Endothelial cell (in vitro differentiated cells): ENCODE measurements around the gene DHX35. TPM values are rescaled to one million over a fixed set of nuclear protein-coding genes. Genes with fewer than 3 reads are reported as not detected.

Source experiments
- DNase-seq: peaks from one replicate; pipeline ENCODE4 v3.0.0; 2021; ENCODE audit warnings: low spot score
- H3K27ac Mint-ChIP-seq: one replicate; pipeline ENCODE4 v1.8.0; 2021; ENCODE audit warnings: mixed read lengths, inconsistent platforms; ENCODE audit not compliant: unreplicated experiment
- H3K27me3 Mint-ChIP-seq: one replicate; pipeline ENCODE4 v1.8.0; 2021; ENCODE audit warnings: mild to moderate bottlenecking, moderate library complexity, mixed read lengths, inconsistent platforms; ENCODE audit not compliant: unreplicated experiment
- H3K36me3 Mint-ChIP-seq: one replicate; pipeline ENCODE4 v1.8.0; 2021; ENCODE audit warnings: mild to moderate bottlenecking, low read depth, mixed read lengths, inconsistent platforms; ENCODE audit not compliant: unreplicated experiment
- H3K4me1 Mint-ChIP-seq: one replicate; pipeline ENCODE4 v1.8.0; 2021; ENCODE audit warnings: mild to moderate bottlenecking, mixed read lengths, inconsistent platforms; ENCODE audit not compliant: unreplicated experiment
- H3K4me3 Mint-ChIP-seq: one replicate; pipeline ENCODE4 v1.8.0; 2021; ENCODE audit warnings: mild to moderate bottlenecking, mixed read lengths, inconsistent platforms; ENCODE audit not compliant: unreplicated experiment
- H3K9me3 Mint-ChIP-seq: one replicate; pipeline ENCODE4 v1.8.0; 2021; ENCODE audit warnings: mixed read lengths, inconsistent platforms; ENCODE audit not compliant: unreplicated experiment
- CTCF ChIP-seq: fragments of 200-600 bp; sonication (generic); IDR thresholded peaks from one replicate; pipeline ENCODE4 v1.5.0; 2021; ENCODE audit warnings: antibody characterized with exemption; ENCODE audit not compliant: unreplicated experiment
- total RNA-seq: library from RNA; stranded (reverse); fragmentation: NEBNext Ultra II Directional; extraction: Animal tissue kit (Norgen Biotek cat#: 25700); gene quantifications from one replicate; pipeline ENCODE4 v1.2.1, GENCODE V29; 2021; ENCODE audit not compliant: unreplicated experiment

Gene DHX35
- total RNA-seq, 1 donor from 2014 or later: 10.5 TPM

GRCh38 chr20:39021748-39022147 lies 59.6 kb downstream of the DHX35 start:
- no peak for DNase-seq
- no peak for TF ChIP-seq CTCF
- H3K36me3 Mint-ChIP-seq: peaks cover 31% of the 10 kb centered on the region
- peaks cover 7% of the 10 kb centered on the region for H3K4me1 Mint-ChIP-seq
- no peaks in the 10 kb centered on the region for H3K9me3 Mint-ChIP-seq
- H3K4me3 Mint-ChIP-seq: peak overlapping the region; percentile 42
- no peak overlapping the region for H3K27ac Mint-ChIP-seq
- peaks cover 1% of the 10 kb centered on the region for H3K27me3 Mint-ChIP-seq

GRCh38 chr20:39025883-39026282 lies 63.7 kb downstream of the DHX35 start:
- Mint-ChIP-seq H3K27me3 (no peaks in the 10 kb centered on the region), H3K27ac (no peak overlapping the region), H3K36me3 (peaks cover 25% of the 10 kb centered on the region), H3K4me3 (peak overlapping the region; percentile 6), H3K4me1 (peaks cover 7% of the 10 kb centered on the region), H3K9me3 (no peaks in the 10 kb centered on the region)
- no peak for TF ChIP-seq CTCF
- DNase-seq: no peak

- H3K27ac Mint-ChIP-seq: no peak overlapping the region
These were observed 67.2 kb downstream of the DHX35 start for GRCh38 chr20:39029364-39029763.

GRCh38 chr20:39032997-39033396 lies 70.9 kb downstream of the DHX35 start:
- TF ChIP-seq CTCF: no peak
- Mint-ChIP-seq H3K4me1 (no peaks in the 10 kb centered on the region), H3K36me3 (peaks cover 13% of the 10 kb centered on the region), H3K27me3 (peaks cover 3% of the 10 kb centered on the region), H3K9me3 (no peaks in the 10 kb centered on the region), H3K27ac (no peak overlapping the region), H3K4me3 (no peak overlapping the region)
- DNase-seq: no peak

More at GRCh38 chr20:39029364-39029763, 67.2 kb downstream of the DHX35 start:
- H3K4me1 Mint-ChIP-seq: peaks cover 7% of the 10 kb centered on the region
- no peaks in the 10 kb centered on the region for H3K9me3 Mint-ChIP-seq
- H3K36me3 Mint-ChIP-seq: peaks cover 16% of the 10 kb centered on the region
- H3K27me3 Mint-ChIP-seq: no peaks in the 10 kb centered on the region
- DNase-seq: no peak
- no peak for TF ChIP-seq CTCF
- H3K4me3 Mint-ChIP-seq: no peak overlapping the region

GRCh38 chr20:39036011-39036410 lies 73.9 kb downstream of the DHX35 start:
- TF ChIP-seq CTCF: no peak
- Mint-ChIP-seq H3K4me1 (no peaks in the 10 kb centered on the region), H3K27me3 (peaks cover 3% of the 10 kb centered on the region), H3K36me3 (peaks cover 17% of the 10 kb centered on the region), H3K27ac (no peak overlapping the region), H3K4me3 (no peak overlapping the region), H3K9me3 (no peaks in the 10 kb centered on the region)
- DNase-seq: no peak
